ENCODE results near the gene AGAP1.

AGAP1 gene

GRCh38 chr2:235638541-235639427 lies 144.9 kb downstream of the AGAP1 start:
- DNase-seq (ENCODE audit: low spot score), result no peak

DNA sequence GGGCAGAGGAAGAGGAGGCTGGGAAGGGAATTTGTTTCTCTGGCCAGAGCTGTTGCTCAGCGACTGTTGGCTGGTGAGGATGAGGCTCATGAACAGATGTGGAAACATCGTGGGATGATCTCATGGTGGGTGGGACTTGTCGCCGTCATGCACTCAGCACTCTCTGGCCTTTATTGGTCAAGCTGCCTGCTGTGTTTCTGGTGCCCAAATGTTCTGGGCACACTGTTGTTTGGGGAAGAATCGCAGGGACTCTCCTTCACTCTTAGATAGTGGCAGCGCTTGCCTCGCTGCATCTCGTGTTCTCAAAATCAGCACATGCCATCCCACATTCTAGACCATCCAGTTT lies 145.6 kb downstream of the AGAP1 start:
- DNase-seq (ENCODE audit: low spot score), result no peak

- no peak for DNase-seq (ENCODE audit: low spot score)
Measured at GRCh38 chr2:235639885-235640284, 146.0 kb downstream of the AGAP1 start.

GRCh38 chr2:235640377-235640776 lies 146.5 kb downstream of the AGAP1 start:
- DNase-seq (ENCODE audit: low spot score), result no peak

GRCh38 chr2:235640926-235641723 lies 147.3 kb downstream of the AGAP1 start:
- no peak for DNase-seq (ENCODE audit: low spot score)

DNA sequence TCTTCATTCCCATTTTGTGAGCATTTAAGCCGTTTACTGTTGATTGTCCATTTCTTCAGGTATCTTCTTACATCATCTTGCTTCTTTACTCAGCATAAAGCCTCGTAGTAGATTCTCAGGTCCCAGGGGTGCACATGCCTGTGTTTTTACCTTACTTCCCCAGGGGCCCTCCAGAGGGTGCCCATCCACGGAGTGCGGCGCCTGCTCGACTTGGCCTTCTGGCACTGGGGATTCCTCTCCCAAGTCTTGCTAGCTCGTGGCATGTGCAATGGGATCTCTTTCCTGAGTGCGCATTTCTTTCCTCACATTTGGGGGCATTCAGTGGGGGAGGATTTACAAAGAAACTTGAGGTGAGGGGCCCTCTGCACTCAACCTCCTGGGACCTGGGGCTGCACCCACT lies 148.1 kb downstream of the AGAP1 start:
- DNase-seq (ENCODE audit: low spot score), result no peak

GRCh38 chr2:235642446-235643098 lies 148.7 kb downstream of the AGAP1 start:
- no peak for DNase-seq (ENCODE audit: low spot score)

DNA sequence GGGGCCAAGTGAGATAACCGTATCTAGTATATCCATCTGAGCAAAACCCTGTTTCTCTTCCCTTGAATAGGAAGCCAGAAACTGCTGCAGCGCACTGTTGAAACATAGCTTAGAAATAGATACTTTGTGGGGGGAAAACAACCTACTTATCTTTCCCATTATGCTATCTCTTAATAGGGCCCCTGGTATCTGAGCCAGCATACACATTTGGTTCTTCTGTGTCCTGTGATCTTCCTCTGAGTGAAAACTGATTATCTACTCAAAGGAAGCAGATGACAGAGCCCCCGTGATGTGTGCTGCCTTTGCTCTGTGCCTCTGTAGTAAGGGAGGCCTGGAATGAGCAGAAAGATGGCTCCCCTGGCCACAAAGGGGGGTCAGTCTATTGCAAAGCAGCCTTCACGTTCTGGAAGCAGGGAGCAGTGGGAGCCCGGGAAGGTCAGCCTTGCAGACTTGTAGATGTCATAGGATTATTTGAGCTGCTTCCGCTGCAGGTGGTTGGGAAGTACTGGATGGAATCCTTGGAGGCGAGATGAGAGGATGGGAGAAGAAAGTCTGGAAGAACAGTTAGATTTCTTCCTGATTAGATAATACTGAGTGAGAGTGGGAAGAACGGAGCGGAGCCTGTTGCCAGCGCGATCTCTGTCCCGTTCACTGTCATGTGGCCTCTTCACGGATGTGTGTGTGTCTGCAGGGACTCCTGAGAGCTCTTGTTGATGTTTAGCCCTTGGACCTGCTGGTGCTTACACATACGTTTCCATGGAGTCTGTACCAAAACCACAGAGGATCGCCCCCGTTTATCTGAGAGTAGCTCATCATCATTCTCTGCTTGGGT lies 150.1 kb downstream of the AGAP1 start:
- no peak for DNase-seq (ENCODE audit: low spot score)

DNA sequence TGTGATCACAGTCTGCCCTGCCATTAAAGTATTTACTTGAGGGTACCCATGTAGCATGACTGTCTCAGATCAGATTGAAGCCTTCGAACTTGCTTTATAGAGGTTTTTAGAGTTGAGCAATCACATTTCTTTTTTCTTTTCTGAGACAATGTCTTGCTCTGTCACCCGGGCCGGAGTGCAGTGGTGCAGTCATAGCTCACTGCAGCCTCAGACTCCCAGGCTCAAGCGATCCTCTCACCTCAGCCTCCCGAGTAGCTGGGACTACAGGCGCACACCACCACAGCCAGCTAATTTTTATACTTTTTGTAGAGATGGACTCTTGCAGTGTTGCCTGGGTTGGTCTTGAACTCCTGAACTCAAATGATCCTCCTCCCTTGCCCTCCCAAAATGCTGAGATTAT lies 153.4 kb downstream of the AGAP1 start:
- no peak for DNase-seq (ENCODE audit: low spot score)

GRCh38 chr2:235647877-235648276 lies 154.0 kb downstream of the AGAP1 start:
- DNase-seq (ENCODE audit: low spot score), result no peak

DNA sequence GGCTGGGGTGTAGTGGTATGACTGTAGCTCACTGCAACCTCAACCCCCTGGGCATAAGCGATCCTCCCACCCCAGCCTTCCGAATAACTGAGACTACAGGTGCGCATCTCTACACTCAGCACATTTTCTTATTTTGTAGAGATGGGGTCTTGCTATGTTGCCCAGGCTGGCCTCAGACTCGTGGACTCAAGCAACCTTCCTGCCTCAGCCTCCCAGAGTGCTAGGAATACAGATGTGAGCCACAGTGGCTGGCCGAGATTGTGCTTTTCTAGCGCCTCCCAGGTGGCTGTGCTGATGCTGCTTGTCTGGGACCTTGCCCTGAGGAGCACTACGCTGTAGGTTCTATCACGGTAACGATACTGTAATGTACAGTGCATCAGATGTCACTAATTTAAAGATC lies 155.6 kb downstream of the AGAP1 start:
- no peak for DNase-seq (ENCODE audit: low spot score)

- no peak for DNase-seq (ENCODE audit: low spot score)
Measured at GRCh38 chr2:235651643-235652042, 157.8 kb downstream of the AGAP1 start.

- no peak for DNase-seq (ENCODE audit: low spot score)
Measured at GRCh38 chr2:235654103-235654813, 160.4 kb downstream of the AGAP1 start.

GRCh38 chr2:235658351-235659174 lies 164.7 kb downstream of the AGAP1 start:
- DNase-seq (ENCODE audit: low spot score), result no peak

DNA sequence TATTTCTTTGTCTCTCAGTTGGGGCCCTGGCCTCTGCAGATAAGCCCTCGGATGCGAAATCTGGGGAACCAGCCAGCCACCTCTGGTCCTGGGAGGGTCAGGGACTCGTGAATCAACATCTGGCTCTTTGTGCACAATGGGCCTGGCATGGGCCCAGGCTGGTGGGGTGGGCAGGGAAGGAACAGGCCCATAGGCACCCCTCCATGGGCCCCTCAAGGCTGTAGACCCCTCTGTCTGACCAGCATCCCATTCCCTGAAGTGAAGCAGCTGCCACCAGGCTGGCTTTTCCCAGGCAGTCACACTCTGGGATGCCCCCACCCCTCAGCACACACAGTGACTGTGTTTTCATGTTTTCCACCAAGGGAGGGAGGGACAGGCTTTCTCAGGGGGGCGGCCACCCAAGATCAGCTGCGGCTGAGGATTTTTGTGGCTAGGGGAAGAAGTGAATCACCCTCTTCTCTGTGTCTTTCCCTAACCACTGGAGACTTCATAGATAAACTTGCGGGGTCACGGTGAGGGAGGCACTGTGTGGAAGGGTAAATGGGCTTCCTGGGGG lies 166.0 kb downstream of the AGAP1 start:
- no peak for DNase-seq (ENCODE audit: low spot score)

DNA sequence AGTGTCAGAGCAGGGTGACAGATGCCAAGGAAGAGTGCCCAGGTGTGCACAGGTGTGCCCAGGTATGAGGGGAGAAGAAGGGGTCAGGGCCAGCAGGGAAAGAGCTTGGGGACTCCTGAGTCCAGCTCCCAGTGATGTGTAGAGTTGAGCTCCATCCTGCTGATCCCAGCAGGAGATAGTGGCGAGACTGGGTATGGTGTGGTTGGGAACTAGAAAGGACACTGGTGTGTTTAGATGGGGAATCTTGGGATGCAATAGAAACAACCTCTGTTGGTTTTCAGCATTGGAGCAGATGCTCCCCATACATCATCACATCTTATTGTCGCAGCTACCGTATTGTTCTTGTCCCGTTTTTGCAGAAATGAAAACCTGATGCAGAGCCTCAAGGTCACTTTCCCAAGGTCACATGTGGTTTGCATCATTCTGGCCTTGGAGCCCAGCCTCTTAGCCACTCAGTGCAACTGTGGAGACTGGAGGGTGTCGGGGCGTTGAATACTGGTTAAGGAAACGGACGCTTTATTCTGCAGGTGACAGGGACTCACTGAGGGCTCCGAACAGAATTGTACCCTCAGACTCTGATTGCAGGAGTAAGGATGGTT lies 166.7 kb downstream of the AGAP1 start:
- DNase-seq (ENCODE audit: low spot score), result no peak

DNA sequence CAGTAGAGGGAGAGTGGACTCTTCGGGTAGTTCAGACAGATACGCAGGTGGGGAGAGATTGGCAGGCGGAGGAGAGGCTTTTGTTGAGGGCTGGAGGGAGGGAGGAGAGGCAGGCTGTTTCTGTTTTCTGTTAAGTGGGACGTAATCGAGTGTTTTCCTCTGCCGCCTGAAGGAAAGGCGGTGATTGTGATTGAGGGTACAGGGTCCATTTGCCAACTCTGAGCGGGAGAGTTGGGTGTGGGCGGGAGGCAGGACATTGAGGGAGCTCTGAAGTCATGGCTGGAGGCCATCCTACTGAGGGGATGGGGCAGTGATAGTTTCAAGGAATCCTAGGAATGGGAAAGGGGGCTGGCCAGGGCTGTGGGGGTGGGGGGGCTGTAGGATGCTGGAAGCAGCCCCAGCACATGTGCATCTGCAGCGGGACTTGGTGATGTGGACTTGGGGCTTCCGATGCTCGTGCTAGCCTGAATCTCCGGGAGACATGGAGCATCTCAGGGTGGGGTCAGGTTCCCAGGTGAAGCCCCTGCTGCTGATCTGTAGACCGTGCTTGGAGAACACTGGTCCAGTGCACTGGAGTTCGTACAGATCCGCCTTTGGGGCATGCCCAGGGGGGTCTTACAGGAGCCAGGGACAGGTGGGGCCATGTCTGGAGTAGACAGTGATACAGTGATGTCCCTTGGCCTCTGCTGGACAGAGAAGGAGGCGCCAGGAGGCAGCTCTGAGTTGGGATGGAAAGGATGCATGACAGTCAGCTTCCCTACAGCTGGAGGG lies 167.5 kb downstream of the AGAP1 start:
- DNase-seq (ENCODE audit: low spot score), result no peak

- DNase-seq (ENCODE audit: low spot score), result no peak
Measured at GRCh38 chr2:235661952-235662351, 168.1 kb downstream of the AGAP1 start.

DNA sequence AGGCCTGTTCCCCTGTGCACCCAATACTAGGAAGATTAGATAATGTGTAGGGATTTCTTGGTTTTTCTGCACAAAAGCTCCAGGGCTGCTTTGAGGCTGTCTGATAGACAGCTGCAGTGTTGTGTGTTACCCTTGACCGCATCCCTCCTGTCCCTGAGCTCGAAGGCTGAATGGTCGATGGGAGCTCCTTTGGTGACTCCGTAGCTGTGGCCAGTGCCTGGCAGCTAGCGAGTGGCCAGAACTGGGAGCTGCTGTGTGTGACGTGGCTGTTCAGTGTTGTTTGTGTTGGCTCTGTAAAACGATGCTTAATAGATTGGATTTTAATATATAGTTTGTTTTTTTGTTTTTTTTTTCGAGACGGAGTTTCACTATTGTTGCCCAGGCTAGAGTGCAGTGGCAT lies 170.0 kb downstream of the AGAP1 start:
- DNase-seq (ENCODE audit: low spot score), result no peak

Measured in CD4-positive, alpha-beta T cell treated with Interleukin-6 at 100 ng/mL for 8 hours (primary cell).